Mucosa of descending colon (tissue), 3 donors: Measurements from ENCODE around the gene NAV1. TPM values are rescaled to one million over a fixed set of nuclear protein-coding genes. Genes with fewer than 3 reads are reported as not detected.

Experiments used
- ATAC-seq: fragments of 200-7000 bp; cut with Tn5 transposase; one replicate; pipeline ENCODE4 v1.9.1; 2020; ENCODE audit warnings: mild to moderate bottlenecking, moderate library complexity
- DNase-seq, 3 donors: peaks; one replicate each; pipeline ENCODE4 v3.0.0-alpha.2; 2020
- H3K36me3 ChIP-seq: fragments of 200-600 bp; one replicate; pipeline ENCODE4 v1.8.0; 2021; ENCODE audit warnings: low read depth, mild to moderate bottlenecking
- H3K4me1 ChIP-seq: fragments of 200-600 bp; one replicate; pipeline ENCODE4 v1.8.0; 2021; ENCODE audit warnings: low read depth, mild to moderate bottlenecking
- H3K4me3 ChIP-seq: fragments of 200-600 bp; one replicate; pipeline ENCODE4 v1.8.0; 2021; ENCODE audit warnings: mild to moderate bottlenecking
- H3K9me3 ChIP-seq: fragments of 200-600 bp; one replicate; pipeline ENCODE4 v1.8.0; 2021; ENCODE audit warnings: mild to moderate bottlenecking
- intact Hi-C, 2 donors: fragments of 100-400 bp; cut with DNase I in 1 of 2; cut with micrococcal nuclease in 1 of 2; formaldehyde crosslinking; loops; one replicate each; pipeline versions ENCODE4 v1.11.0 to v1.11.1; 2022; cut with DNase I, micrococcal nuclease
- total RNA-seq, 3 donors: library from RNA; stranded (reverse); fragmentation: NEBNext Ultra II Directional in 2 of 3; extraction: Animal tissue kit (Norgen Biotek cat#: 25700) in 2 of 3; gene quantifications; one replicate each; pipeline versions ENCODE4 v1.2.1 to v1.2.4, GENCODE V29; 2021 to 2023
- TF ChIP-seq, protein P1 (sequence below): fragments of 200-600 bp; IDR thresholded peaks from one replicate; pipeline ENCODE4 v1.8.0; 2022; ENCODE audit warnings: antibody characterized with exemption, mild to moderate bottlenecking
- donor health status: DM: no; HTN: no; CAD: no; lungs with moderate emphysema.
- donor health status: DM: no; HTN: no; CAD: no.
- donor health status: DM: no; HTN: yes; CAD: no.

The NAV1 gene
- total RNA-seq, 3 donors from 2014 or later, result 13.7 to 64.3 (median 16.7) TPM

GRCh38 chr1:201525193-201525778 is 13.6 kb upstream of the NAV1 start:
- DNase-seq, result no peak
- TF ChIP-seq, protein P1, sequence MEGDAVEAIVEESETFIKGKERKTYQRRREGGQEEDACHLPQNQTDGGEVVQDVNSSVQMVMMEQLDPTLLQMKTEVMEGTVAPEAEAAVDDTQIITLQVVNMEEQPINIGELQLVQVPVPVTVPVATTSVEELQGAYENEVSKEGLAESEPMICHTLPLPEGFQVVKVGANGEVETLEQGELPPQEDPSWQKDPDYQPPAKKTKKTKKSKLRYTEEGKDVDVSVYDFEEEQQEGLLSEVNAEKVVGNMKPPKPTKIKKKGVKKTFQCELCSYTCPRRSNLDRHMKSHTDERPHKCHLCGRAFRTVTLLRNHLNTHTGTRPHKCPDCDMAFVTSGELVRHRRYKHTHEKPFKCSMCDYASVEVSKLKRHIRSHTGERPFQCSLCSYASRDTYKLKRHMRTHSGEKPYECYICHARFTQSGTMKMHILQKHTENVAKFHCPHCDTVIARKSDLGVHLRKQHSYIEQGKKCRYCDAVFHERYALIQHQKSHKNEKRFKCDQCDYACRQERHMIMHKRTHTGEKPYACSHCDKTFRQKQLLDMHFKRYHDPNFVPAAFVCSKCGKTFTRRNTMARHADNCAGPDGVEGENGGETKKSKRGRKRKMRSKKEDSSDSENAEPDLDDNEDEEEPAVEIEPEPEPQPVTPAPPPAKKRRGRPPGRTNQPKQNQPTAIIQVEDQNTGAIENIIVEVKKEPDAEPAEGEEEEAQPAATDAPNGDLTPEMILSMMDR, result no peak
- Histone ChIP-seq H3K9me3 (no peaks in the 10 kb centered on the region), H3K4me1 (no peaks in the 10 kb centered on the region), H3K4me3 (no peak overlapping the region), H3K36me3 (no peaks in the 10 kb centered on the region)
- no peak for ATAC-seq
- intact Hi-C loops, result no loop called here

- H3K9me3 ChIP-seq, result no peaks in the 10 kb centered on the region
- TF ChIP-seq, protein P1, result no peak
- H3K4me3 ChIP-seq, result no peak overlapping the region
- intact Hi-C loops, result no loop called here
- ATAC-seq (no peak), DNase-seq (no peak)
- no peaks in the 10 kb centered on the region for H3K4me1 ChIP-seq
- no peaks in the 10 kb centered on the region for H3K36me3 ChIP-seq
These were observed 11.0 kb upstream of the NAV1 start for GRCh38 chr1:201527879-201528278.

- intact Hi-C loops, result no loop called here
- TF ChIP-seq, protein P1, result no peak
- no peak overlapping the region for H3K4me3 ChIP-seq
- no peaks in the 10 kb centered on the region for H3K36me3 ChIP-seq
- peak; percentile 91 for ATAC-seq
- no peak for DNase-seq
- no peaks in the 10 kb centered on the region for H3K4me1 ChIP-seq
- no peaks in the 10 kb centered on the region for H3K9me3 ChIP-seq
These were observed 10.2 kb upstream of the NAV1 start for GRCh38 chr1:201528631-201529252.

DNA sequence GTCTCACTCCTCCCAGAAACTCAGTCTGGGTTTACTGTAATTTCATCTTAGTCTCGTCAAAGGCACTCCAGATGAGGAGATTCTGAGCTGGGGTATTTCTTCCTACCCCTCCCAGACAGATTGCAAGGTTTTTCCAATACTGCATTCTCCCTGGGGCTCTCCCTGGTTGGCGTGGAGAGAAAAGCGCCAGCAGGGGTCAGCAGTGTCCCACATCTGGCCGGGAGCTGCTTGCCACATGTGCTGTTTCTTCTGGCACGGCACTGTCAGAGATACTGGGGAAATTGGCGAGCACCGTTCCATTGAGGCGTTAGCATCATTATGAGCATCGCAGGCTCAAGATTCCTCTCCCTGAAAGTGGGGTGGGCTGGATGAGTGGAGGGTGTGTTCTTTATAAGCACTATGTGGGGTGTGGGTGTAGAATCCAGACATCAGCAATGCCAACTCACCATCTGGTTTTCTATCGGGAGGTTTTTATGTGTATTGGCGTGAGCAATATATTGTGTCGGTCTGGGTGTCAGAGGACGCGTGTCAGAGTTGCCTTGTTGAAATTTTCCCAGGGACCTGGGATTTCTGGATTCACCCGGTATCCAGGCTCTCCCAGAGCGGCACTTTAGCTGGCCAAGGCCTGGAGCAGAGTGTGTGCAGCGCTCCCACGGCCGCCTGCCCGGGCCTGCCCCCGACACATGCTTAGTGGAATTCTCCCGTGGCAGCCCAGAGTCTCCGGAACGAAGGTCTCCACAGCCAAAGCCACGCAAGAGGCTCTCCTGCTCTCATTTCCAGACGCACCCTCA is 8.0 kb upstream of the NAV1 start:
- intact Hi-C loops, result no loop called here
- peak; percentile 75 to 85 (median 77) for DNase-seq
- TF ChIP-seq, protein P1, result no peak
- ATAC-seq, result peak; percentile 80
- no peak overlapping the region for H3K4me3 ChIP-seq
- H3K9me3 ChIP-seq, result no peaks in the 10 kb centered on the region
- no peaks in the 10 kb centered on the region for H3K36me3 ChIP-seq
- H3K4me1 ChIP-seq, result no peaks in the 10 kb centered on the region

DNA sequence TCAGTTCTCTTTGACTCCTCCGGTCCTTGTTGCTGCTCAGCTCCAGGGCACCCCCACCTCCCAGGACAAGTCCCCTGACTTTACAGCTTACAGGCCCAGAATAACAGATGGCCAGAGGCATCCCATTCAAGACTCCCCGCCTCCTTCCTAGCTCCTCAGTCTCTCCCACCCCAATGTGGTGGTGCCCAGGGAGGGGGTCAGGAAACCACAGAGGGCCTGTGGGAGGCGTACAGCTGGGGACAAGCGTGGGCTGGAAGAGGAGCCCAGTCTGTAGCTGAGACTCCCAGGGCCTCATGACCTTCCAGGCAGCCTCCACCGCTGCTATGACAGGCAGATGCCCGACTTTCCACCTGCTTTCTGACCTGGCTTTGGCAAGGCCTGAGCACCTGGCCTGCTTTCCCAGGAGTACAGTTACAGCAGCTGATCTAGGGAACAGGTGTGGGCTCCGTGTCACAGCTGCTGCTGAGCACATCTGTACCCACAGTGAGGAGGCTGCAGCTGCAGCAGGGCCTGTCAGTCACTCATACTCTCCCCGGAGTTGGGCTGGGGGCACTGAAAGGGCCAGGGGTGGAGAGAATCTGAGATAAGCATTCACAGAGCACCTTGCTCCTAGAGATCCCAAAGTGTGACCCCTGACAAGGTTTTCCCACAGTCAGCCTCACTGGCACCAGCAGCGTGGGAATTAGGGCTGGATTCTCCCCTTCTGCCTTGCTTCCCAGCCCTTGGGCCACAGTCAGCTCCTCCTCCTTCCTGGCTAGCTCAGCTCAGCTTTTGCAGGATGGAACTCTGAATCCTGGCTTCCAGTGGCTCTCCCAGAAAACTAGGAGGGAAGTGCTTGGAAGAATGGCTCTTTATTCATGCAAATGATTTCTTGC is 7.1 kb upstream of the NAV1 start:
- intact Hi-C loops, result no loop called here
- Histone ChIP-seq H3K4me1 (no peaks in the 10 kb centered on the region), H3K9me3 (no peaks in the 10 kb centered on the region), H3K36me3 (no peaks in the 10 kb centered on the region), H3K4me3 (no peak overlapping the region)
- ATAC-seq, result no peak
- DNase-seq, result no peak
- TF ChIP-seq, protein P1, result no peak
